ENCODE results near the gene EHD3.

Gene EHD3

GRCh38 chr2:31197669-31198068 lies 36.3 kb upstream of the EHD3 start:
- Histone ChIP-seq H3K36me3 (ENCODE audit: control insufficient read depth in 2 of 2, insufficient read depth in 2 of 2, low read length in 2 of 2) (no peaks in the 10 kb centered on the region), H3K27me3 (ENCODE audit: control insufficient read depth in 1 of 2, insufficient read depth in 2 of 2, low read length in 2 of 2) (no peaks in the 10 kb centered on the region), H3K4me1 (ENCODE audit: control insufficient read depth, insufficient read depth, low read length) (peaks cover 2% of the 10 kb centered on the region), H3K4me3 (ENCODE audit: low read length in 2 of 2) (no peak overlapping the region), H3K9me3 (ENCODE audit: control insufficient read depth in 2 of 2, low read length in 2 of 2) (no peaks in the 10 kb centered on the region), H3K9ac (ENCODE audit: low read length in 2 of 2) (no peak overlapping the region), H3K27ac (ENCODE audit: low read length) (no peak overlapping the region)

- Histone ChIP-seq H3K9me3 (ENCODE audit: control insufficient read depth in 2 of 2, low read length in 2 of 2) (no peaks in the 10 kb centered on the region), H3K9ac (ENCODE audit: low read length in 2 of 2) (no peak overlapping the region), H3K27me3 (ENCODE audit: control insufficient read depth in 1 of 2, insufficient read depth in 2 of 2, low read length in 2 of 2) (no peaks in the 10 kb centered on the region), H3K4me3 (ENCODE audit: low read length in 2 of 2) (no peak overlapping the region), H3K4me1 (ENCODE audit: control insufficient read depth, insufficient read depth, low read length) (peaks cover 5% of the 10 kb centered on the region), H3K36me3 (ENCODE audit: control insufficient read depth in 2 of 2, insufficient read depth in 2 of 2, low read length in 2 of 2) (no peaks in the 10 kb centered on the region), H3K27ac (ENCODE audit: low read length) (no peak overlapping the region)
Observed at GRCh38 chr2:31199206-31199605, 34.7 kb upstream of the EHD3 start.

- Histone ChIP-seq H3K4me1 (ENCODE audit: control insufficient read depth, insufficient read depth, low read length) (peaks cover 5% of the 10 kb centered on the region), H3K27me3 (ENCODE audit: control insufficient read depth in 1 of 2, insufficient read depth in 2 of 2, low read length in 2 of 2) (peaks cover 0 to 2% of the 10 kb centered on the region in 2 donors), H3K4me3 (ENCODE audit: low read length in 2 of 2) (no peak overlapping the region), H3K9me3 (ENCODE audit: control insufficient read depth in 2 of 2, low read length in 2 of 2) (no peaks in the 10 kb centered on the region), H3K9ac (ENCODE audit: low read length in 2 of 2) (no peak overlapping the region), H3K36me3 (ENCODE audit: control insufficient read depth in 2 of 2, insufficient read depth in 2 of 2, low read length in 2 of 2) (no peaks in the 10 kb centered on the region), H3K27ac (ENCODE audit: low read length) (no peak overlapping the region)
Observed at GRCh38 chr2:31200972-31201371, 33.0 kb upstream of the EHD3 start.

DNA sequence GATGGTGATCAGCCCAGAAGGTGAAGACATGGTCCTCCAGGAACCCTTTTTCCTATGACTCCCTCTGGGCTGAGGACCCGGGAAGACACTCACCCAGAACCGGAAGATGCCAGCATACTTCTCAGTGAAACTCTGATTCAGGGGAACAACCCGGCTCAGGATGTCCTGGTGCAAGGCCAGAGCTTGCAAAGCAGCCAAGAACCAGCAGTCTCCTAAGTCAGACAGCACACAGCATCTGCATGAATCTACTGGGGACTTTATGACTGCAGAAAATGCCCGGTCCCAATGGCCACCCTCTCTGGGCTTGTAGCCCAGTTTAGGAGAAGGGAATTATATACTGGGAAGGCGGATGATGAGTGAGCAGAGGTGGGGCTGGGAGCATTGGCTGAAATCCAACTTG lies 31.9 kb upstream of the EHD3 start:
- no peak overlapping the region for H3K9ac ChIP-seq (ENCODE audit: low read length in 2 of 2)
- H3K4me3 ChIP-seq (ENCODE audit: low read length in 2 of 2): no peak overlapping the region
- no peak overlapping the region for H3K27ac ChIP-seq (ENCODE audit: low read length)
- peaks cover 5% of the 10 kb centered on the region for H3K4me1 ChIP-seq (ENCODE audit: control insufficient read depth, insufficient read depth, low read length)
- no peaks in the 10 kb centered on the region for H3K9me3 ChIP-seq (ENCODE audit: control insufficient read depth in 2 of 2, low read length in 2 of 2)
- no peaks in the 10 kb centered on the region for H3K36me3 ChIP-seq (ENCODE audit: control insufficient read depth in 2 of 2, insufficient read depth in 2 of 2, low read length in 2 of 2)
- H3K27me3 ChIP-seq (ENCODE audit: control insufficient read depth in 1 of 2, insufficient read depth in 2 of 2, low read length in 2 of 2): peaks cover 0 to 2% of the 10 kb centered on the region in 2 donors

DNA sequence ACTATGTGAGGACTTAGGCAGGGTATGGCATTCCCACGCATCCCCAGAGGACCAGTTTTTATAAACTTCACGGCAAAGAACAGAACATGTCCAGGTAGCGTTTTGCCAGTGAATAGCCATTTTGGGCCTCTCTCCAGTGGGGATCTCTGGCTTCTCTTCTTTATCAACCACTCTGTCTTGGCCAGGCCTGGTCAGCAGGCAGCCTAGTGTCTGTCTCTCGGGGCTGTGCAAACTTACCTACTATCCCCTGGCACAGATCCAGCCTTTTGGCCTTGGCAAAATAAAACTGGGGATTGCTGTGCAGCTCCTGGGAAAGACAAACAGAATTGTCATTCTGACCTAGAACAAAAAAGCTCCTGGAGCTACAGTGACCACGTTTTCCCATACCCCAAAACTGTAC lies 31.1 kb upstream of the EHD3 start:
- Histone ChIP-seq H3K36me3 (ENCODE audit: control insufficient read depth in 2 of 2, insufficient read depth in 2 of 2, low read length in 2 of 2) (no peaks in the 10 kb centered on the region), H3K4me1 (ENCODE audit: control insufficient read depth, insufficient read depth, low read length) (peaks cover 5% of the 10 kb centered on the region), H3K27me3 (ENCODE audit: control insufficient read depth in 1 of 2, insufficient read depth in 2 of 2, low read length in 2 of 2) (peaks cover 0 to 2% of the 10 kb centered on the region in 2 donors), H3K9me3 (ENCODE audit: control insufficient read depth in 2 of 2, low read length in 2 of 2) (no peaks in the 10 kb centered on the region), H3K4me3 (ENCODE audit: low read length in 2 of 2) (no peak overlapping the region), H3K27ac (ENCODE audit: low read length) (no peak overlapping the region), H3K9ac (ENCODE audit: low read length in 2 of 2) (no peak overlapping the region)

- Histone ChIP-seq H3K4me1 (ENCODE audit: control insufficient read depth, insufficient read depth, low read length) (peaks cover 5% of the 10 kb centered on the region), H3K27me3 (ENCODE audit: control insufficient read depth in 1 of 2, insufficient read depth in 2 of 2, low read length in 2 of 2) (peaks cover 0 to 2% of the 10 kb centered on the region in 2 donors), H3K4me3 (ENCODE audit: low read length in 2 of 2) (no peak overlapping the region), H3K9me3 (ENCODE audit: control insufficient read depth in 2 of 2, low read length in 2 of 2) (no peaks in the 10 kb centered on the region), H3K27ac (ENCODE audit: low read length) (no peak overlapping the region), H3K36me3 (ENCODE audit: control insufficient read depth in 2 of 2, insufficient read depth in 2 of 2, low read length in 2 of 2) (no peaks in the 10 kb centered on the region), H3K9ac (ENCODE audit: low read length in 2 of 2) (no peak overlapping the region)
Observed at GRCh38 chr2:31203916-31204315, 30.0 kb upstream of the EHD3 start.

GRCh38 chr2:31204783-31205182 lies 29.2 kb upstream of the EHD3 start:
- no peaks in the 10 kb centered on the region for H3K36me3 ChIP-seq (ENCODE audit: control insufficient read depth in 2 of 2, insufficient read depth in 2 of 2, low read length in 2 of 2)
- H3K4me1 ChIP-seq (ENCODE audit: control insufficient read depth, insufficient read depth, low read length): peaks cover 5% of the 10 kb centered on the region

DNA sequence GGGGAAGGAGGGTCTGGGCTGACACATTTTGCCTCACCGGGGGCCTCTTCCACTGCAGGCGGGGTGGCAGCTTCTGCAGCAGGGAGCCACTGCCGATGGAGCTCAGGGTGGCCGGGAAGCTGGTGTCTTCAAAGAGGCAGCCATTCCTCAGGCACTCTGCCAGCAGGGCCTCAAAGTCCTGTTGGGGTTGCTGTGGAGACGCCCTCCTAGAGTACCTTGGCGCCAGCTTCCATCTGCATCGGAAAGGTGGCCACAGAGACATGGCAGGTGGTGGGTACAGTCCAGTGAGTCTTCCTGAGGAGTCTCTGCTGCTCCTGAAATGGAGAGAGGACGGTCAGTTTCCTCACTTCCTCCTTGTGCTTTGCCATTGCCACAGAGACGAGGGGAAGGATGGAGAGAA lies 28.8 kb upstream of the EHD3 start:
- no peak overlapping the region for H3K27ac ChIP-seq (ENCODE audit: low read length)
- H3K9me3 ChIP-seq (ENCODE audit: control insufficient read depth in 2 of 2, low read length in 2 of 2): no peaks in the 10 kb centered on the region
- no peak overlapping the region for H3K9ac ChIP-seq (ENCODE audit: low read length in 2 of 2)

More at GRCh38 chr2:31204783-31205182, 29.2 kb upstream of the EHD3 start:
- no peak overlapping the region for H3K4me3 ChIP-seq (ENCODE audit: low read length in 2 of 2)
- H3K9me3 ChIP-seq (ENCODE audit: control insufficient read depth in 2 of 2, low read length in 2 of 2): no peaks in the 10 kb centered on the region
- no peak overlapping the region for H3K27ac ChIP-seq (ENCODE audit: low read length)
- H3K9ac ChIP-seq (ENCODE audit: low read length in 2 of 2): no peak overlapping the region
- peaks cover 0 to 2% of the 10 kb centered on the region in 2 donors for H3K27me3 ChIP-seq (ENCODE audit: control insufficient read depth in 1 of 2, insufficient read depth in 2 of 2, low read length in 2 of 2)

DNA sequence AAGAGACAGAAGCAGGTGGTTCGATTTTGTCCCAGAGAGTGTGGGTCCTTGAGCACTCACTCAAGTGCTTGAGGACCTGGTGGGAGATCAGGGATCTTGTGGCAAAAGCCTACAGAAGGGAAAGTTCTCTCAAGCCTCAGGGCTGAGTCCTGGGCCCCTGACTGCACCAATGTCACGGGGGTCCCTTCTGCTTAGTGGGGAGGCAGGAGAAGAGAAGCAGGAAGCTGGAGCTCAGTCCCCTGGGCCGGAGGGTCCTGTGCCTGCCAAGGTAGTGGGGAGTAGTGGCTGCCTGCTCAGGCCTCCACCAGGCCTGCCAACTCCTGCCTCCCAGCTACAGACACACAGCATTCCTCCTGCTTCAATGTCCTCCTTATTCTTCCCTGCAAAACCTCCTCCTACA lies 28.3 kb upstream of the EHD3 start:
- H3K36me3 ChIP-seq (ENCODE audit: control insufficient read depth in 2 of 2, insufficient read depth in 2 of 2, low read length in 2 of 2): no peaks in the 10 kb centered on the region

More for the DNA sequence above, 28.8 kb upstream of the EHD3 start:
- Histone ChIP-seq H3K4me3 (ENCODE audit: low read length in 2 of 2) (no peak overlapping the region), H3K4me1 (ENCODE audit: control insufficient read depth, insufficient read depth, low read length) (peaks cover 5% of the 10 kb centered on the region), H3K36me3 (ENCODE audit: control insufficient read depth in 2 of 2, insufficient read depth in 2 of 2, low read length in 2 of 2) (no peaks in the 10 kb centered on the region), H3K27me3 (ENCODE audit: control insufficient read depth in 1 of 2, insufficient read depth in 2 of 2, low read length in 2 of 2) (peaks cover 0 to 2% of the 10 kb centered on the region in 2 donors)

DNA sequence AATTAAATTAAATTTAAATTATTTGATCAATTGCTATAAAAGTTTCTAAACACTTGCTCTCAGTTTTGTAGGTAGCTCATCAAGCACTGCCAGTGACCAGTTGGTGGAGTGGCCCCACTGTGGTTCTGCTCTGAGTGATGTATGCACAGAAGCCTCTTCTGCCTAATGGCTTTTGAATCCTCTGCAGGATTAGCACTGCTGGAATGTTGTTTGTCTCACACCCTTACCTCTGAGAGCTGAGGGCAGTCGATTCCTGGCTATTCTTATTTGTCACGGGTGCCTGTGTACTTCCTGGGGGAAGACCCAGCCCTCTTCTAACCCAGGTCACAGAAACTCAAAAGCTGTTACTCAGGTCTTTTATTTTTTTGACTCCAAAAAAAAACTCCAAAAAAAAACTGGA lies 26.2 kb upstream of the EHD3 start:
- H3K9me3 ChIP-seq (ENCODE audit: control insufficient read depth in 2 of 2, low read length in 2 of 2): no peaks in the 10 kb centered on the region
- H3K27me3 ChIP-seq (ENCODE audit: control insufficient read depth in 1 of 2, insufficient read depth in 2 of 2, low read length in 2 of 2): peaks cover 0 to 2% of the 10 kb centered on the region in 2 donors
- H3K9ac ChIP-seq (ENCODE audit: low read length in 2 of 2): no peak overlapping the region
- H3K4me1 ChIP-seq (ENCODE audit: control insufficient read depth, insufficient read depth, low read length): peaks cover 2% of the 10 kb centered on the region
- no peak overlapping the region for H3K4me3 ChIP-seq (ENCODE audit: low read length in 2 of 2)
- no peaks in the 10 kb centered on the region for H3K36me3 ChIP-seq (ENCODE audit: control insufficient read depth in 2 of 2, insufficient read depth in 2 of 2, low read length in 2 of 2)
- H3K27ac ChIP-seq (ENCODE audit: low read length): no peak overlapping the region

More for the DNA sequence above, 28.3 kb upstream of the EHD3 start:
- H3K27ac ChIP-seq (ENCODE audit: low read length): no peak overlapping the region
- no peaks in the 10 kb centered on the region for H3K9me3 ChIP-seq (ENCODE audit: control insufficient read depth in 2 of 2, low read length in 2 of 2)
- peaks cover 5% of the 10 kb centered on the region for H3K4me1 ChIP-seq (ENCODE audit: control insufficient read depth, insufficient read depth, low read length)
- H3K9ac ChIP-seq (ENCODE audit: low read length in 2 of 2): no peak overlapping the region
- H3K4me3 ChIP-seq (ENCODE audit: low read length in 2 of 2): no peak overlapping the region
- peaks cover 0 to 2% of the 10 kb centered on the region in 2 donors for H3K27me3 ChIP-seq (ENCODE audit: control insufficient read depth in 1 of 2, insufficient read depth in 2 of 2, low read length in 2 of 2)

DNA sequence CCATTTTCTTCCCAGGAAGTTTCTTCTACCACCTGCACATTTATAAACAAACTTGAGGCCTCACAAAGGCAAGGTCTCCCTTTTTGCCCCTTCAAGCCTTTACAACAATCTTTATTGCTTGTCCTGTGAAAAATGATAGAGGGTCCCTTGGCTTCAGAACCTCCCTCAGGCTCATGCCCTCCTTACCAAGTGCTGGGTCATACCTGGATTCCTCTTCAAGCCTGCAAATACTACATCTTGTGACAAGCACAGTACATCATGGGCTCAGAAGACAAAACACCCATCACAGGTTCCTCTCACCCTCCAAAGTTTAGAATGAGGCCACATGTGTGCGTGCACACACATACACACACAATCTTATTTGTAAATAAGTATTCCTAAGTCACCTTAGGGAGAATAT lies 25.7 kb upstream of the EHD3 start:
- Histone ChIP-seq H3K9ac (ENCODE audit: low read length in 2 of 2) (no peak overlapping the region), H3K4me3 (ENCODE audit: low read length in 2 of 2) (no peak overlapping the region), H3K36me3 (ENCODE audit: control insufficient read depth in 2 of 2, insufficient read depth in 2 of 2, low read length in 2 of 2) (no peaks in the 10 kb centered on the region), H3K9me3 (ENCODE audit: control insufficient read depth in 2 of 2, low read length in 2 of 2) (no peaks in the 10 kb centered on the region), H3K4me1 (ENCODE audit: control insufficient read depth, insufficient read depth, low read length) (no peaks in the 10 kb centered on the region), H3K27ac (ENCODE audit: low read length) (no peak overlapping the region), H3K27me3 (ENCODE audit: control insufficient read depth in 1 of 2, insufficient read depth in 2 of 2, low read length in 2 of 2) (peaks cover 0 to 2% of the 10 kb centered on the region in 2 donors)
